Gastrocnemius medialis (tissue), 4 donors: Measurements from ENCODE around the gene MYEF2.

Experiments used
- POLR2A ChIP-seq, 2 donors: fragments of 450-650 bp; IDR thresholded peaks; one replicate each; pipeline ENCODE4 v1.6.1; 2017; ENCODE audit warnings: antibody characterized with exemption in 2 of 2, mild to moderate bottlenecking in 2 of 2, moderate library complexity in 2 of 2
- TF ChIP-seq, protein P1 (sequence below), 5 experiments: fragments of 450-650 bp in 3 of 5; fragments of 200-600 bp in 2 of 5; sonication (generic) in 2 of 5; IDR thresholded peaks in 4 of 5; conservative IDR thresholded peaks in 1 of 5; 1 replicate in 4 of 5; 2 replicates in 1 of 5; pipeline ENCODE4 v1.5.1; 2016 to 2019; ENCODE audit warnings: antibody characterized with exemption in 5 of 5, mild to moderate bottlenecking in 3 of 5, moderate library complexity in 3 of 5

DNA sequence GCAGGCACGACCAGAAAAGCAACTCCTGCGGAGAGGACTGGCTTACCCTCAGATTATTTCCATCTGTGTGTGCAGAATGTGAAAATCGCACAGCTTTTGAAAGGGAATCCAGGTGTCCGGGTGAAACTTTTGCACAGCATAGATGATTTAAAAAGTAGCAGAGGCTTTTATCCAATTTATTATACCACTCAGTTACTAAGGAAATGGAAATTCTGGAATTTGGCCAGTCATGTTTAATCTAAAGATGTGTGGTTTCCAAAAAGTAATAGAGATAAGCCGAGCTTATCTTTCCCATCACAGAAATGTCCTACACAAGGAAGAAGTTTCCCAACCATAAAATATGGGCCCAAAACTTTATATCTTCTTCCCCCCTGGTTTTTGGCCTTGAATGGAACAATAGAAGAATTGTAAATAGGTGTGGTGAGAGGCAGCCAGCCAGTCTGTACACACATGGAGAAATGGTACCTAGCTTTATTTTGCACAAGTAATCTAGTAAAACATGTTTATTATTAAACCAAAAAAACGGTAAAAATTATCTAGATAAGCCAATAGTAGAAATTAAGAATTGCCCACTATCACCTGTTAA lies 76.6 kb downstream of the MYEF2 start:
- TF ChIP-seq, protein P1, sequence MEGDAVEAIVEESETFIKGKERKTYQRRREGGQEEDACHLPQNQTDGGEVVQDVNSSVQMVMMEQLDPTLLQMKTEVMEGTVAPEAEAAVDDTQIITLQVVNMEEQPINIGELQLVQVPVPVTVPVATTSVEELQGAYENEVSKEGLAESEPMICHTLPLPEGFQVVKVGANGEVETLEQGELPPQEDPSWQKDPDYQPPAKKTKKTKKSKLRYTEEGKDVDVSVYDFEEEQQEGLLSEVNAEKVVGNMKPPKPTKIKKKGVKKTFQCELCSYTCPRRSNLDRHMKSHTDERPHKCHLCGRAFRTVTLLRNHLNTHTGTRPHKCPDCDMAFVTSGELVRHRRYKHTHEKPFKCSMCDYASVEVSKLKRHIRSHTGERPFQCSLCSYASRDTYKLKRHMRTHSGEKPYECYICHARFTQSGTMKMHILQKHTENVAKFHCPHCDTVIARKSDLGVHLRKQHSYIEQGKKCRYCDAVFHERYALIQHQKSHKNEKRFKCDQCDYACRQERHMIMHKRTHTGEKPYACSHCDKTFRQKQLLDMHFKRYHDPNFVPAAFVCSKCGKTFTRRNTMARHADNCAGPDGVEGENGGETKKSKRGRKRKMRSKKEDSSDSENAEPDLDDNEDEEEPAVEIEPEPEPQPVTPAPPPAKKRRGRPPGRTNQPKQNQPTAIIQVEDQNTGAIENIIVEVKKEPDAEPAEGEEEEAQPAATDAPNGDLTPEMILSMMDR (IDR thresholded peaks at IDR 0.05 in 4 of 5, conservative IDR thresholded peaks at IDR 0.05 in 1 of 5) = no peak
- no peak for TF ChIP-seq POLR2A (IDR thresholded peaks at IDR 0.05)
